CD8-positive, alpha-beta memory T cell (primary cell): ENCODE results near the gene GTF2E1. TPM values are rescaled to one million over a fixed set of nuclear protein-coding genes. Genes with fewer than 3 reads are reported as not detected.

Experiments
- CTCF ChIA-PET: fragments of 350-600 bp; sonication (Branson Sonifier 250); formaldehyde crosslinking; loops from one replicate; lab custom pipeline; 2021; ENCODE audit warnings: antibody characterized with exemption; lab: Charles Lee
- POLR2A ChIA-PET: fragments of 350-600 bp; sonication (Branson Sonifier 250); formaldehyde crosslinking; loops from one replicate; lab custom pipeline; 2021; ENCODE audit warnings: antibody characterized with exemption; lab: Charles Lee
- DNase-seq, 5 donors: peaks; one replicate each; pipeline versions ENCODE4 v3.0.0 to v3.0.0-alpha.2; 2020 to 2022; ENCODE audit warnings: mixed read lengths in 1 of 5
- H3K27ac ChIP-seq: one replicate; pipeline ENCODE4 v1.7.0; 2013; ENCODE audit warnings: low read depth, mild to moderate bottlenecking, low read length, moderate library complexity
- H3K27me3 ChIP-seq: 2 replicates; pipeline ENCODE4 v1.7.0; 2013; ENCODE audit warnings: low read length, mild to moderate bottlenecking; ENCODE audit not compliant: insufficient read depth, poor library complexity, severe bottlenecking
- H3K36me3 ChIP-seq: 2 replicates; pipeline ENCODE4 v1.7.0; 2013; ENCODE audit warnings: mild to moderate bottlenecking, low read length, moderate library complexity; ENCODE audit not compliant: insufficient read depth
- H3K4me1 ChIP-seq: 2 replicates; pipeline ENCODE4 v1.7.0; 2013; ENCODE audit warnings: mild to moderate bottlenecking, low read length, moderate library complexity; ENCODE audit not compliant: insufficient read depth
- H3K4me3 ChIP-seq: 2 replicates; pipeline ENCODE4 v1.7.0; 2013; ENCODE audit warnings: mild to moderate bottlenecking, low read length
- H3K9me3 ChIP-seq: 2 replicates; pipeline ENCODE4 v1.7.0; 2013; ENCODE audit warnings: mild to moderate bottlenecking, low read length
- H3K27ac Mint-ChIP-seq, 8 donors: one replicate each; pipeline ENCODE4 v1.8.0; 2020 to 2021; ENCODE audit warnings: mixed read lengths in 8 of 8, mild to moderate bottlenecking in 6 of 8, inconsistent platforms in 3 of 8, moderate library complexity in 3 of 8
- H3K27me3 Mint-ChIP-seq, 2 donors: one replicate each; pipeline ENCODE4 v1.8.0; 2020 to 2021; ENCODE audit warnings: mixed read lengths in 2 of 2, mild to moderate bottlenecking in 1 of 2, moderate library complexity in 1 of 2
- H3K36me3 Mint-ChIP-seq, 3 donors: one replicate each; pipeline ENCODE4 v1.8.0; 2020 to 2021; ENCODE audit warnings: mixed read lengths in 3 of 3, inconsistent platforms in 1 of 3, mild to moderate bottlenecking in 1 of 3
- H3K4me1 Mint-ChIP-seq, 3 donors: one replicate each; pipeline ENCODE4 v1.8.0; 2020 to 2021; ENCODE audit warnings: mixed read lengths in 3 of 3, inconsistent platforms in 1 of 3, mild to moderate bottlenecking in 1 of 3
- H3K4me3 Mint-ChIP-seq, 7 donors: one replicate each; pipeline ENCODE4 v1.8.0; 2020 to 2021; ENCODE audit warnings: mixed read lengths in 7 of 7, mild to moderate bottlenecking in 6 of 7, moderate library complexity in 4 of 7, inconsistent platforms in 2 of 7
- H3K9me3 Mint-ChIP-seq, 5 donors: one replicate each; pipeline ENCODE4 v1.8.0; 2020 to 2022; ENCODE audit warnings: mixed read lengths in 5 of 5, mild to moderate bottlenecking in 3 of 5, moderate library complexity in 2 of 5, inconsistent platforms in 1 of 5
- polyA plus RNA-seq: library from polyadenylated mRNA; unstranded; fragments of 300-500 nt; fragmentation: Illumina TruSeq; gene quantifications from one replicate; pipeline ENCODE4 v1.2.3, GENCODE V29; 2021
- total RNA-seq, 2 experiments: library from RNA; stranded (reverse); gene quantifications; one replicate each; pipeline ENCODE4 v1.2.3, GENCODE V29; 2021

GTF2E1 gene
- total and polyA plus RNA-seq, 3 experiments from 2014 or later = 14.3 to 27.8 (median 25.9) TPM

- no peaks in the 10 kb centered on the region for H3K4me1 Mint-ChIP-seq
- POLR2A ChIA-PET = no interaction called here
Measured at GRCh38 chr3:120791913-120792312, 49.4 kb downstream of the GTF2E1 start.

DNA sequence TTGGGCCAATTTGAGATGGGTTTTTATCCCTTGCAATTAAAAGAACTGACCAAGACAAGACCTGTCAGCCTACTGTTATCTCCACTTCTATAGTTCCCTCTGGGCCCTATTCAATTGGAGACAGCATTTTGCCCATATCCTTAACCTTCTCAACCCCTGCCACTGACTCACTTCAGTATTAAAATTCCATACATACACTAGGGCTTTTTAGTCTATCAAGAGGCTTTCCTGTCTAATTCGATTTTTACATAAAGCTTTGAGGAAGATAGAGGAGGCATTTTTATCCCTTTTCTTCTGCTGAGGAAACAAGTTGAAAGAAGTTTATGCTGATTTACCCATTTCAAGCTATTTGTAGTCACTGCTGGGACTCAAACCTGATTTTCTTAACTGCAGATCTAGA is 51.1 kb downstream of the GTF2E1 start:
- Mint-ChIP-seq H3K9me3 (no peaks in the 10 kb centered on the region), H3K27ac (peak overlapping the region in 1 of 8 donors; percentile 43), H3K4me3 (no peak overlapping the region), H3K36me3 (no peaks in the 10 kb centered on the region), H3K4me1 (no peaks in the 10 kb centered on the region), H3K27me3 (no peaks in the 10 kb centered on the region)
- no peaks in the 10 kb centered on the region for H3K36me3 ChIP-seq
- no peaks in the 10 kb centered on the region for H3K27me3 ChIP-seq
- no peaks in the 10 kb centered on the region for H3K9me3 ChIP-seq
- H3K4me3 ChIP-seq = no peak overlapping the region
- no peak for DNase-seq
- H3K27ac ChIP-seq = no peak overlapping the region
- no peaks in the 10 kb centered on the region for H3K4me1 ChIP-seq
- ChIA-PET CTCF (interaction anchor here (0.7 to 7.5 kb wide), 3 partner anchors 9 to 231 kb away, joined by 3 to 186 read pairs (median 7); partner anchors contain the start of gene NDUFB4), POLR2A (no interaction called here)

More at GRCh38 chr3:120791913-120792312, 49.4 kb downstream of the GTF2E1 start:
- no peaks in the 10 kb centered on the region for H3K9me3 ChIP-seq
- no peaks in the 10 kb centered on the region for H3K36me3 Mint-ChIP-seq
- no peak overlapping the region for H3K4me3 Mint-ChIP-seq
- H3K27ac ChIP-seq = no peak overlapping the region
- no peak overlapping the region for H3K4me3 ChIP-seq
- H3K9me3 Mint-ChIP-seq = no peaks in the 10 kb centered on the region
- H3K27me3 Mint-ChIP-seq = no peaks in the 10 kb centered on the region
- no peak for DNase-seq
- no peaks in the 10 kb centered on the region for H3K27me3 ChIP-seq
- no peaks in the 10 kb centered on the region for H3K36me3 ChIP-seq
- no peaks in the 10 kb centered on the region for H3K4me1 ChIP-seq
- H3K27ac Mint-ChIP-seq = peak overlapping the region in 2 of 8 donors; percentile 21 to 23
- CTCF ChIA-PET = interaction anchor here (1.5 to 7.5 kb wide), 3 partner anchors 11 to 229 kb away, joined by 3 to 186 read pairs (median 7); no protein-coding TSS in a partner anchor

DNA sequence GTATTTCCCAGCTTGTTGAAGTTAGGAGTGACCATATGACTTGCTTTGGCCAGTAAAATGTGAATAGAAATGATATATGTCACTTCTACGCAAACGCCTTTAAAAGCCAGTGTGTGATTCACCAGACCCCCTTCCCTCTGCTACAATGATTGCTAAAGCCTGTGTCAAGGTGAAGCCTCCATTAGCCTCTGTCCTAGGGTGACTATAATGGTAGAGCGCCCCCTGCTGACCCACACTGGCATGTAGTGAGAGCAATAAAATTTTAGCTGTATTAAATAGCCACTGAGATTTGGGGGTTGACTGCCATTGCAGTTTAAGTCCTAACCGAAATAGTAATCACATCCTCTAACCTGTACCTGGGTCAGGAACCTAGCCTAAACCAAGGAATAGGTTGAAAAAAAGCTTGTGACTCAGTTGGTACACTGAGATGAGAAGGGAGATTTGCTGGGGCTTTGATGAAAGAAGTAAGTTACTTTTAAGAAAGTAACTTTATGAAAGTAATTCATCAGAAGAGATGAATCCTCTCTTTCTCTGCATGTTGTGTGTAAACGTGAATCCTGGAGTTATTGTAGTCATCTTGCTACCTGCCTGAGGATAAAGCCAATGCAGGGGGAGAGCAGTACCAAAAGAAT is 52.6 kb downstream of the GTF2E1 start:
- Mint-ChIP-seq H3K9me3 (no peaks in the 10 kb centered on the region), H3K4me1 (no peaks in the 10 kb centered on the region), H3K4me3 (no peak overlapping the region), H3K27ac (no peak overlapping the region), H3K27me3 (no peaks in the 10 kb centered on the region), H3K36me3 (no peaks in the 10 kb centered on the region)
- ChIA-PET POLR2A (no interaction called here), CTCF (interaction anchor here (0.6 to 7.5 kb wide), 23 partner anchors 8 to 700 kb away, joined by 3 to 186 read pairs (median 4); partner anchors contain the start of genes GTF2E1, NDUFB4 and RABL3)
- no peaks in the 10 kb centered on the region for H3K27me3 ChIP-seq
- no peaks in the 10 kb centered on the region for H3K36me3 ChIP-seq
- H3K27ac ChIP-seq = no peak overlapping the region
- no peaks in the 10 kb centered on the region for H3K4me1 ChIP-seq
- no peak overlapping the region for H3K4me3 ChIP-seq
- peak; percentile 60 to 85 (median 72) for DNase-seq
- no peaks in the 10 kb centered on the region for H3K9me3 ChIP-seq

GRCh38 chr3:120795959-120796358 is 53.4 kb downstream of the GTF2E1 start:
- POLR2A ChIA-PET = no interaction called here
- no peaks in the 10 kb centered on the region for H3K36me3 Mint-ChIP-seq
- H3K27ac Mint-ChIP-seq = no peak overlapping the region
- Histone ChIP-seq H3K4me3 (no peak overlapping the region), H3K4me1 (no peaks in the 10 kb centered on the region), H3K9me3 (no peaks in the 10 kb centered on the region), H3K27me3 (no peaks in the 10 kb centered on the region), H3K27ac (no peak overlapping the region), H3K36me3 (no peaks in the 10 kb centered on the region)
- DNase-seq = no peak
- CTCF ChIA-PET = interaction anchor here (0.8 to 7.5 kb wide), 7 partner anchors 11 to 700 kb away, joined by 3 to 186 read pairs (median 6); partner anchors contain the start of gene NDUFB4
- H3K27me3 Mint-ChIP-seq = no peaks in the 10 kb centered on the region
- H3K4me3 Mint-ChIP-seq = no peak overlapping the region
- no peaks in the 10 kb centered on the region for H3K4me1 Mint-ChIP-seq
- no peaks in the 10 kb centered on the region for H3K9me3 Mint-ChIP-seq

- no peak overlapping the region for H3K27ac ChIP-seq
- H3K27ac Mint-ChIP-seq = no peak overlapping the region
- H3K4me3 ChIP-seq = no peak overlapping the region
- no peaks in the 10 kb centered on the region for H3K36me3 ChIP-seq
- CTCF ChIA-PET = interaction anchor here (1.2 kb wide), 1 partner anchor 238 kb away, joined by 3 read pairs; no protein-coding TSS in a partner anchor
- peaks cover 0 to under 1% of the 10 kb centered on the region in 2 donors for H3K27me3 Mint-ChIP-seq
- H3K4me1 ChIP-seq = no peaks in the 10 kb centered on the region
- H3K4me3 Mint-ChIP-seq = no peak overlapping the region
- H3K36me3 Mint-ChIP-seq = no peaks in the 10 kb centered on the region
- DNase-seq = no peak
- H3K27me3 ChIP-seq = no peaks in the 10 kb centered on the region
- H3K9me3 ChIP-seq = no peaks in the 10 kb centered on the region
- H3K9me3 Mint-ChIP-seq = no peaks in the 10 kb centered on the region
- no peaks in the 10 kb centered on the region for H3K4me1 Mint-ChIP-seq
- POLR2A ChIA-PET = no interaction called here
Measured at GRCh38 chr3:120796976-120797375, 54.4 kb downstream of the GTF2E1 start.

GRCh38 chr3:120797857-120798256 is 55.3 kb downstream of the GTF2E1 start:
- H3K4me1 ChIP-seq = no peaks in the 10 kb centered on the region
- Mint-ChIP-seq H3K9me3 (no peaks in the 10 kb centered on the region), H3K27me3 (peaks cover 0 to 4% of the 10 kb centered on the region in 2 donors), H3K4me1 (no peaks in the 10 kb centered on the region), H3K27ac (no peak overlapping the region), H3K4me3 (no peak overlapping the region), H3K36me3 (no peaks in the 10 kb centered on the region)
- no peak overlapping the region for H3K4me3 ChIP-seq
- POLR2A ChIA-PET = no interaction called here
- no peak overlapping the region for H3K27ac ChIP-seq
- H3K27me3 ChIP-seq = no peaks in the 10 kb centered on the region
- no peaks in the 10 kb centered on the region for H3K9me3 ChIP-seq
- no peak for DNase-seq
- CTCF ChIA-PET = interaction anchor here (1.2 to 1.7 kb wide), 2 partner anchors 237 to 239 kb away, joined by 3 to 5 read pairs; no protein-coding TSS in a partner anchor
- no peaks in the 10 kb centered on the region for H3K36me3 ChIP-seq

GRCh38 chr3:120798346-120798745 is 55.8 kb downstream of the GTF2E1 start:
- Mint-ChIP-seq H3K36me3 (no peaks in the 10 kb centered on the region), H3K9me3 (no peaks in the 10 kb centered on the region), H3K4me1 (no peaks in the 10 kb centered on the region), H3K4me3 (no peak overlapping the region), H3K27ac (no peak overlapping the region), H3K27me3 (peaks cover 0 to 4% of the 10 kb centered on the region in 2 donors)
- no peaks in the 10 kb centered on the region for H3K4me1 ChIP-seq
- no peak for DNase-seq
- CTCF ChIA-PET = interaction anchor here (1.7 kb wide), 1 partner anchor 237 kb away, joined by 5 read pairs; no protein-coding TSS in a partner anchor
- POLR2A ChIA-PET = no interaction called here
- H3K4me3 ChIP-seq = no peak overlapping the region
- H3K9me3 ChIP-seq = no peaks in the 10 kb centered on the region
- H3K27me3 ChIP-seq = no peaks in the 10 kb centered on the region
- H3K36me3 ChIP-seq = no peaks in the 10 kb centered on the region
- H3K27ac ChIP-seq = no peak overlapping the region

DNA sequence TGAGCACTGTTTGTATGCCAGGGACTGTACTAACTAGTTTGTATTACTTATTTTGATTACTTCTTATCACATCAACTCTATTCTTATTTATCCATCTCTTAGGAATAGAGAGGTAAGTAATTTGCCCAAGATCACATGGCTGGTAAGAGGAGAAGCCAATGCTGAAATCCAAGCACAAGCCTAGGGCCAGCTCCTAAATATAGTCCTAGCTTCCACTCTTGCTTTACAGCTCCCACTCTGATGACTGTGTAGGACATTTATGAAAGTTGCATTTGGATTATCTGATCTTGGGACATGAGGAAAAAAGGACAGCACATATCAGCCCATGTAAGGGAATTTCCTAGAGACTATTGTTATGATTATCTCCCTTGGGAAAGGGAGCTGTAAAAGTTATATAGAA is 58.1 kb downstream of the GTF2E1 start:
- no peaks in the 10 kb centered on the region for H3K4me1 Mint-ChIP-seq
- no peak overlapping the region for H3K27ac ChIP-seq
- H3K9me3 Mint-ChIP-seq = no peaks in the 10 kb centered on the region
- H3K27me3 ChIP-seq = no peaks in the 10 kb centered on the region
- H3K4me3 ChIP-seq = no peak overlapping the region
- CTCF ChIA-PET = interaction anchor here (0.9 to 1.6 kb wide), 4 partner anchors 13 to 242 kb away, joined by 3 to 5 read pairs (median 4); no protein-coding TSS in a partner anchor
- H3K9me3 ChIP-seq = no peaks in the 10 kb centered on the region
- H3K36me3 Mint-ChIP-seq = no peaks in the 10 kb centered on the region
- H3K27ac Mint-ChIP-seq = no peak overlapping the region
- no peaks in the 10 kb centered on the region for H3K36me3 ChIP-seq
- POLR2A ChIA-PET = no interaction called here
- H3K4me3 Mint-ChIP-seq = no peak overlapping the region
- peaks cover 3 to 6% of the 10 kb centered on the region in 2 donors for H3K27me3 Mint-ChIP-seq
- no peak for DNase-seq
- H3K4me1 ChIP-seq = no peaks in the 10 kb centered on the region
